Nephron (organoid): ENCODE measurements around the gene PPT2.
A peak's percentile ranks its signal among the peaks of the same experiment; 100 is the strongest.

Source experiments
- H3K27ac Mint-ChIP-seq, 3 experiments: 2 replicates each; pipeline ENCODE4 v1.8.0; 2020; ENCODE audit warnings: mixed read lengths in 3 of 3, mild to moderate bottlenecking in 2 of 3, moderate library complexity in 1 of 3
- H3K27me3 Mint-ChIP-seq: 2 replicates; pipeline ENCODE4 v1.8.0; 2021; ENCODE audit warnings: low read depth, mild to moderate bottlenecking, moderate library complexity, mixed read lengths
- H3K36me3 Mint-ChIP-seq: 2 replicates; pipeline ENCODE4 v1.8.0; 2020; ENCODE audit warnings: low read depth, mixed read lengths
- H3K4me1 Mint-ChIP-seq: 2 replicates; pipeline ENCODE4 v1.8.0; 2020; ENCODE audit warnings: mixed read lengths
- H3K4me3 Mint-ChIP-seq, 3 experiments: 2 replicates each; pipeline ENCODE4 v1.8.0; 2020; ENCODE audit warnings: mild to moderate bottlenecking in 3 of 3, mixed read lengths in 3 of 3, moderate library complexity in 2 of 3
- H3K9me3 Mint-ChIP-seq: 2 replicates; pipeline ENCODE4 v1.8.0; 2020; ENCODE audit warnings: mixed read lengths
- CTCF ChIP-seq, 3 experiments: fragments of 200-600 bp; sonication (generic); IDR thresholded peaks; one replicate each; pipeline ENCODE4 v1.5.0; 2021; ENCODE audit warnings: antibody characterized with exemption in 3 of 3; ENCODE audit not compliant: unreplicated experiment in 3 of 3

The PPT2 gene

GRCh38 chr6:32177183-32177787, 23.3 kb downstream of the PPT2 start:
- Mint-ChIP-seq H3K4me1 (peaks cover 47% of the 10 kb centered on the region), H3K27me3 (no peaks in the 10 kb centered on the region), H3K9me3 (no peaks in the 10 kb centered on the region), H3K36me3 (peaks cover 22% of the 10 kb centered on the region), H3K27ac (peak overlapping the region; percentile 98 to 100 (median 99)), H3K4me3 (peak overlapping the region; percentile 87 to 96 (median 89))
- no peak for TF ChIP-seq CTCF (IDR thresholded peaks at IDR 0.05; ENCODE audit: unreplicated experiment in 3 of 3)

GRCh38 chr6:32177788-32178546, 24.0 kb downstream of the PPT2 start, which contains the start of gene RNF5:
Gene RNF5 (plus strand): TSS chr6:32178405. CDS start chr6:32178512, 107 bp downstream.
- Mint-ChIP-seq H3K27me3 (no peaks in the 10 kb centered on the region), H3K4me3 (peak within 1 kb of the TSS; percentile 87 to 96 (median 89)), H3K4me1 (peaks cover 47% of the 10 kb centered on the region), H3K27ac (peak within 1 kb of the TSS; percentile 98 to 100 (median 99)), H3K9me3 (no peaks in the 10 kb centered on the region), H3K36me3 (peaks cover 22% of the 10 kb centered on the region)
- TF ChIP-seq CTCF (IDR thresholded peaks at IDR 0.05; ENCODE audit: unreplicated experiment in 3 of 3), result no peak

GRCh38 chr6:32178547-32179440, 24.9 kb downstream of the PPT2 start:
- TF ChIP-seq CTCF (IDR thresholded peaks at IDR 0.05; ENCODE audit: unreplicated experiment in 3 of 3), result no peak
- peak overlapping the region; percentile 87 to 96 (median 89) for H3K4me3 Mint-ChIP-seq
- H3K27me3 Mint-ChIP-seq, result no peaks in the 10 kb centered on the region
- peaks cover 22% of the 10 kb centered on the region for H3K36me3 Mint-ChIP-seq
- peaks cover 41% of the 10 kb centered on the region for H3K4me1 Mint-ChIP-seq
- H3K27ac Mint-ChIP-seq, result peak overlapping the region; percentile 98 to 100 (median 99)
- no peaks in the 10 kb centered on the region for H3K9me3 Mint-ChIP-seq

- no peak for TF ChIP-seq CTCF (IDR thresholded peaks at IDR 0.05; ENCODE audit: unreplicated experiment in 3 of 3)
- Mint-ChIP-seq H3K4me1 (peaks cover 34% of the 10 kb centered on the region), H3K4me3 (peak overlapping the region; percentile 77 to 89 (median 87)), H3K9me3 (no peaks in the 10 kb centered on the region), H3K27me3 (no peaks in the 10 kb centered on the region), H3K27ac (peak overlapping the region; percentile 55 to 71 (median 59)), H3K36me3 (peaks cover 22% of the 10 kb centered on the region)
These were observed 25.9 kb downstream of the PPT2 start for GRCh38 chr6:32179766-32180405.

- peaks cover 31% of the 10 kb centered on the region for H3K36me3 Mint-ChIP-seq
- H3K4me1 Mint-ChIP-seq, result peaks cover 40% of the 10 kb centered on the region
- TF ChIP-seq CTCF (IDR thresholded peaks at IDR 0.05; ENCODE audit: unreplicated experiment in 3 of 3), result no peak
- no peaks in the 10 kb centered on the region for H3K27me3 Mint-ChIP-seq
- no peak overlapping the region for H3K27ac Mint-ChIP-seq
- no peaks in the 10 kb centered on the region for H3K9me3 Mint-ChIP-seq
- peak overlapping the region; percentile 77 to 89 (median 87) for H3K4me3 Mint-ChIP-seq
These were observed 27.3 kb downstream of the PPT2 start for GRCh38 chr6:32181148-32181702.
